ENCODE results near the gene SCGB1C1.
A peak's percentile ranks its signal among the peaks of the same experiment; 100 is the strongest.
"Not testable (repeated sequence)": the region's sequence is repeated elsewhere in the genome, so short reads cannot be mapped to it uniquely, and the experiment has no call there.

Gene SCGB1C1

GRCh38 chr11:235609-235996 is 42.7 kb downstream of the SCGB1C1 start:
- Histone ChIP-seq H3K27me3 (replicated peaks) (no peaks in the 10 kb centered on the region), H3K36me3 (replicated peaks) (no peaks in the 10 kb centered on the region), H3K27ac (peak overlapping the region; percentile 55), H3K4me3 (ENCODE audit: low read depth, low read length) (peak overlapping the region; percentile 89)
- in situ Hi-C loops (cut with HindIII; ENCODE audit: low pct_ligation_motif_present, low sequenced_read_pairs) = no loop called here
- no peak for TF ChIP-seq CTCF (IDR thresholded peaks at IDR 0.05; ENCODE audit: low read depth, low read length, missing control alignments)
- no peak for DNase-seq

- H3K27me3 ChIP-seq (replicated peaks) = no peaks in the 10 kb centered on the region
- H3K36me3 ChIP-seq (replicated peaks) = peaks cover 5% of the 10 kb centered on the region
- in situ Hi-C loops (cut with HindIII; ENCODE audit: low pct_ligation_motif_present, low sequenced_read_pairs) = no loop called here
- H3K27ac ChIP-seq = peak within 1 kb of the TSS; percentile 82
- H3K4me3 ChIP-seq (ENCODE audit: low read depth, low read length) = peak within 1 kb of the TSS; percentile 93
- DNase-seq = peak; percentile 60
- TF ChIP-seq CTCF (IDR thresholded peaks at IDR 0.05; ENCODE audit: low read depth, low read length, missing control alignments) = peak; percentile 6
Measured at GRCh38 chr11:235997-236773, 43.3 kb downstream of the SCGB1C1 start, which contains the start of gene SIRT3. TSS of gene SIRT3 (minus strand) at chr11:236342. CDS start at chr11:236328, 14 bp downstream.

GRCh38 chr11:236774-237767 is 44.2 kb downstream of the SCGB1C1 start, which contains the start of gene PSMD13:
TSS of gene PSMD13 (plus strand) at chr11:236976. CDS start at chr11:237050, 74 bp downstream.
- peak within 1 kb of the TSS; percentile 82 for H3K27ac ChIP-seq
- peaks cover 7% of the 10 kb centered on the region for H3K36me3 ChIP-seq (replicated peaks)
- in situ Hi-C loops (cut with HindIII; ENCODE audit: low pct_ligation_motif_present, low sequenced_read_pairs) = no loop called here
- no peaks in the 10 kb centered on the region for H3K27me3 ChIP-seq (replicated peaks)
- H3K4me3 ChIP-seq (ENCODE audit: low read depth, low read length) = peak within 1 kb of the TSS; percentile 93
- peak; percentile 83 for DNase-seq
- no peak for TF ChIP-seq CTCF (IDR thresholded peaks at IDR 0.05; ENCODE audit: low read depth, low read length, missing control alignments)

GRCh38 chr11:238346-238745 is 45.5 kb downstream of the SCGB1C1 start:
- peaks cover 13% of the 10 kb centered on the region for H3K36me3 ChIP-seq (replicated peaks)
- H3K27me3 ChIP-seq (replicated peaks); in situ Hi-C loops (cut with HindIII; ENCODE audit: low pct_ligation_motif_present, low sequenced_read_pairs); DNase-seq; H3K4me3 ChIP-seq (ENCODE audit: low read depth, low read length); H3K27ac ChIP-seq: not testable (repeated sequence)

- no peak overlapping the region for H3K27ac ChIP-seq
- peaks cover 23% of the 10 kb centered on the region for H3K36me3 ChIP-seq (replicated peaks)
- in situ Hi-C loops (cut with HindIII; ENCODE audit: low pct_ligation_motif_present, low sequenced_read_pairs) = no loop called here
- no peak for DNase-seq
- no peak overlapping the region for H3K4me3 ChIP-seq (ENCODE audit: low read depth, low read length)
- no peak for TF ChIP-seq CTCF (IDR thresholded peaks at IDR 0.05; ENCODE audit: low read depth, low read length, missing control alignments)
- H3K27me3 ChIP-seq (replicated peaks) = no peaks in the 10 kb centered on the region
Measured at GRCh38 chr11:240315-240714, 47.4 kb downstream of the SCGB1C1 start.

- no peak for DNase-seq
- Histone ChIP-seq H3K4me3 (ENCODE audit: low read depth, low read length) (no peak overlapping the region), H3K27ac (no peak overlapping the region), H3K36me3 (replicated peaks) (peaks cover 32% of the 10 kb centered on the region), H3K27me3 (replicated peaks) (no peaks in the 10 kb centered on the region)
- no peak for TF ChIP-seq CTCF (IDR thresholded peaks at IDR 0.05; ENCODE audit: low read depth, low read length, missing control alignments)
- in situ Hi-C loops (cut with HindIII; ENCODE audit: low pct_ligation_motif_present, low sequenced_read_pairs) = no loop called here
Measured at GRCh38 chr11:241634-242033, 48.8 kb downstream of the SCGB1C1 start.
